ENCODE measurements around the gene TBCB. TPM values are rescaled to one million over a fixed set of nuclear protein-coding genes. Genes with fewer than 3 reads are reported as not detected.

TBCB gene
- total RNA-seq, 1 donor from 2014 or later = 206 TPM

DNA sequence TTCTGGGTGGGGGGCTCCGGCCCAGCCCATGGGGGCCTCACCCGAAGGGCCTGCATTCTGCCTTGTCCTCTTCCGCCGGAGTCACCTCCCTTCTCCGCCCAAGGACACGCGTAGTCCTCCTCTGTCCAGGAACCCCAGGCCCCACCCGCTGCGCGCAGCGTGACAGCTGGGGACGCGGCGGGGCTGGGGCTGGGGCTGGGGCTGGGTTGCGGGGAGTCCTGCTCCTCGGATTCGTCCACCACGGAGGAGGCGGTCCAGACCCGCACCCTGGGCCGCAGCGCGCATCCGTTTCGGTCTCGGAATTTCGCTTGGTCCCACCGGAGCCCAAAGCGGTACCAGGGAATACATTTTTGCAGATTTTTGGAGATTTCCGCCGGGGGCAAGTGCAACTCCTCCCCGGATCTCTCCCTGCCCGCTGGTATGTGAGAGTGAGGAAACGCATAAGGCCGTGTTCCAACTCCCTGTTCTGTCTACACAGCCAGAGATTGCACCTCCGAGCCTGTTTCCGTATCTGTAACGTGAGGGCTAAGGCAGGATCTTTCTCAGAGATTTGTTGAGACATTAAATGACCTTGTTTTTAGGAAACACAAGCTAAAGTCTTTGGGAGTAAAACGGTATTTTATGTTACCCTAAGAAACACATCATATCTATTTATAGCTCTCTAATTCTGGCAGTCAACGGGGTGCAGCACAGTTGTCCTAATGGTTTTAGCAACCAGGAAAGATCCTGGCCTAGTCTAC, 37.3 kb downstream of the TBCB start, which contains the start of gene COX7A1:
Gene COX7A1, minus strand, starts transcription at position 96 of the 740 bp plus-strand sequence. Its CDS starts 40 bp downstream, at position 56.
- no peak for DNase-seq (ENCODE audit: low spot score)
- no peak for TF ChIP-seq CTCF (IDR thresholded peaks at IDR 0.05; ENCODE audit: unreplicated experiment)
- Mint-ChIP-seq H3K27ac (ENCODE audit: unreplicated experiment) (no peak within 1 kb of the TSS), H3K4me1 (ENCODE audit: unreplicated experiment) (peaks cover 22% of the 10 kb centered on the region), H3K9me3 (ENCODE audit: unreplicated experiment) (no peaks in the 10 kb centered on the region), H3K36me3 (ENCODE audit: low read depth, unreplicated experiment) (peaks cover 34% of the 10 kb centered on the region), H3K4me3 (ENCODE audit: unreplicated experiment) (peak within 1 kb of the TSS; percentile 51), H3K27me3 (ENCODE audit: unreplicated experiment) (peaks cover 7% of the 10 kb centered on the region)

DNA sequence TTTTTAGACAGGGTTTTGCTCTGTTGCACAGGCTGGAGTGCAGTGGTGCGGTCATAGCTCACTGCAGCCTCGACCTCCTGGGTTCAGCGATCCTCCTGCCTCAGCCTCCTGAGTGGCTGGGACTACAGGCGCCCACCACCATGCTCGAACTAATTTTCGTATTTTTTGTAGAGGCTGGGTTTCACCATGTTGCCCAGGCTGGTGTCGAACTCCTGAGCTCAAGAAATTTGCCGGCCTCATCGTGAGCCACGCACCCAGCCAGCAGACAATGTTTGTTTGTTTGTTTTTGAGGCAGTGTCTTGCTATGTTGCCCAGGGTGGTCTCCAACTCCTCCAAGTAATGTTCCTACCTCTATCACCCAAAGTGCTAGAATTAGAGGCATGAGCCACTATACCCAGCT, 37.9 kb downstream of the TBCB start:
- Mint-ChIP-seq H3K9me3 (ENCODE audit: unreplicated experiment) (no peaks in the 10 kb centered on the region), H3K4me1 (ENCODE audit: unreplicated experiment) (peaks cover 22% of the 10 kb centered on the region), H3K36me3 (ENCODE audit: low read depth, unreplicated experiment) (peaks cover 32% of the 10 kb centered on the region), H3K27me3 (ENCODE audit: unreplicated experiment) (peaks cover 9% of the 10 kb centered on the region), H3K4me3 (ENCODE audit: unreplicated experiment) (no peak overlapping the region), H3K27ac (ENCODE audit: unreplicated experiment) (no peak overlapping the region)
- no peak for TF ChIP-seq CTCF (IDR thresholded peaks at IDR 0.05; ENCODE audit: unreplicated experiment)
- no peak for DNase-seq (ENCODE audit: low spot score)

DNA sequence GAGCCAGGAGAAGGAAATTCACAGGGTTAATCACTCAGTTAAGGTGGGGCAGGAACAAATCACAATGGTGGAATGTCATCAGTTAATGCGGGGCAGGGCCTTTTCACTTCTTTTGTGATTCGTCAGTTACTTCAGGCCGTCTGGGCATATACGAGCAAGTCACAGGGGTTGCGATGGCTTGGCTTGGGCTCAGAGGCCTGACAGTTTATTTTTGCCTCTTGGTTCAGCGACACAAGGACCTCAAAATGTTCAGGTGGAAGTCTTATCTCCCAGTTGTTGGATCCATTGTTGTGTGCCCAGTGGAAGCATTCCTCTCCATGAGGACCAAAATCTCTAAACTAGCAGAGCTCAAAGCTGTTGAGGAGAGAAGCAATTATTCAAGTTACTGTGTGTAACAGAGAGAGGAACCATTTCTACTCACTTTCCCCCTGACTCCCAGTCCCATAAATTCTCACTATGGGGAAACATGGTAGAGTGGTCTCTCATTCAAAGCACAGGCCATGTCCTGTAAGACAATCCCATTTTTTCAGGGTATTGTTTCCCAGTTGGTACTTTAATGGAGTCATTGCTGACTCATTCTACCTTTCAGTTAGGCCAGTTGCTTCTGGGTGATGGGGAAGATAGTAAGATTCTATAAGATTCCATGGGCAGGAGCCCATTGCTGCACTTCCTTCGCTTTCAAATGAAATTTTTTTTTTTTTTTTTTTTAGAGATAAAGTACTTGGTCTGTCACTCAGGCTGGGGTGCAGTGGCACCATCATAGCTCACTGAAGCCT, 45.7 kb downstream of the TBCB start:
- H3K4me3 Mint-ChIP-seq (ENCODE audit: unreplicated experiment) = no peak overlapping the region

DNA sequence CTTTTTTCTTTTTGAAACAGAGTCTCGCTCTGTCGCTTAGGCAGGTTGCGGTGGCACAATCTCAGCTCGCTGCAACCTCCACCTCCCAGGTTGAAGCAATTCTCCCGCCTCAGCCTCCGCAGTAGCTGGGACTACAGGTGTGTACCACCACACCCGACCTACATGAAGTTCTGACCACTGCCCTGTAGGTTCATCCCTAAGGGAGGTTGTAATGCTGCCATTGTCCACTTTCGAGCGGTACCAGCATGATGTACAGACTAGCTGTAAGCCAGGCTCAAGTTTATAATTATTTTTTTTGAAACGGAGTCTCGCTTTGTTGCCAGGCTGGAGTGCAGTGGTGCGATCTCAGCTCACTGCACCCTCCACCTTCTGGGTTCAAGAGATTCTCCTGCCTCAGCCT, 48.5 kb downstream of the TBCB start:
- TF ChIP-seq CTCF (IDR thresholded peaks at IDR 0.05; ENCODE audit: unreplicated experiment) = no peak

More for the DNA sequence above, 45.7 kb downstream of the TBCB start:
- peaks cover 11% of the 10 kb centered on the region for H3K4me1 Mint-ChIP-seq (ENCODE audit: unreplicated experiment)
- no peaks in the 10 kb centered on the region for H3K9me3 Mint-ChIP-seq (ENCODE audit: unreplicated experiment)
- peaks cover 8% of the 10 kb centered on the region for H3K27me3 Mint-ChIP-seq (ENCODE audit: unreplicated experiment)
- no peak for DNase-seq (ENCODE audit: low spot score)
- H3K27ac Mint-ChIP-seq (ENCODE audit: unreplicated experiment) = peak overlapping the region; percentile 48
- peaks cover 16% of the 10 kb centered on the region for H3K36me3 Mint-ChIP-seq (ENCODE audit: low read depth, unreplicated experiment)
- TF ChIP-seq CTCF (IDR thresholded peaks at IDR 0.05; ENCODE audit: unreplicated experiment) = no peak

More for the DNA sequence above, 48.5 kb downstream of the TBCB start:
- Mint-ChIP-seq H3K4me3 (ENCODE audit: unreplicated experiment) (no peak overlapping the region), H3K4me1 (ENCODE audit: unreplicated experiment) (no peaks in the 10 kb centered on the region), H3K27ac (ENCODE audit: unreplicated experiment) (no peak overlapping the region), H3K9me3 (ENCODE audit: unreplicated experiment) (no peaks in the 10 kb centered on the region), H3K36me3 (ENCODE audit: low read depth, unreplicated experiment) (peaks cover 14% of the 10 kb centered on the region), H3K27me3 (ENCODE audit: unreplicated experiment) (peaks cover 1% of the 10 kb centered on the region)
- no peak for DNase-seq (ENCODE audit: low spot score)

All from endothelial cell (in vitro differentiated cells).